GM21515 (cell line): ENCODE measurements around the gene SAGE1.
"Not testable (repeated sequence)": the region's sequence is repeated elsewhere in the genome, so short reads cannot be mapped to it uniquely, and the experiment has no call there.

Source experiments
- ATAC-seq: cut with Tn5 transposase; IDR thresholded peaks from one replicate; pipeline ENCODE4 v1.9.1; 2021; ENCODE audit not compliant: unreplicated experiment

The SAGE1 gene

DNA sequence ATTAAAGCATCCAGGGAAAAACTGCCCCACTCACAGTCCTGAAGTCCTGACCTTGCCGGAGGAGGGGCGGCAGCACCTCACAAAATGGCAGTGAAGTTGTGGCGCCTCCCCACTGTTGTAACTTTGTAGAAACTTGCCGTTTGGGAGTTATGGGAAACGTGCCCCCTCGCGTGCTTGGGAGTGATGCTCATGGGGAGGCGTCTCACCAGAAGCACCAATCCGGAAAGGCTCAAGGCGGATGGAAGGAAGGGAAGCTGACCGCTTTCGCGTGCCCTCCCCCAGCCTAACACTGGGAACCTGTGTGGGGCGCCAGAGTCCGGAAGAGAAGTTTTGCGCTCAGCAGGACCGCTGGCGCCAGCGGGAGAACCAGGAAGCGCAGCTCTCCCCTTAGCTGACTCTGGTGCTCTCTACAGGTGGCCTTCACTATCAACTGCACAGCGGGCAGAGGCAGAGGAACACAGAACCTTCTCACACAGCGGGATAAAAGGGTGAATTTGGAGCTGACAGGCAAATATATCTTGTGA is at the start of gene SAGE1, which contains the start of gene CT45A10:
Gene SAGE1, plus strand, starts transcription at position 423 of the 524 bp plus-strand sequence. CDS start 2,527 bp downstream, outside the sequence.
Gene CT45A10, minus strand, starts transcription at position 151 of the 524 bp plus-strand sequence. CDS start 8,100 bp downstream, outside the sequence.
- ATAC-seq, result no peak

GRCh38 chrX:135854438-135854837 is 39.1 kb upstream of the SAGE1 start, which contains the start of gene CT45A8:
CT45A8 (minus strand) TSS chrX:135854538; CDS start chrX:135850783, 3,755 bp downstream.
- ATAC-seq, result not testable (repeated sequence)

- not testable (repeated sequence) for ATAC-seq
These were observed 21.8 kb upstream of the SAGE1 start, which contains the start of gene CT45A9 for GRCh38 chrX:135871712-135872111. CT45A9 (minus strand) TSS chrX:135871812; CDS start chrX:135868061, 3,751 bp downstream.

- ATAC-seq, result not testable (repeated sequence)
These were observed 10.8 kb upstream of the SAGE1 start for GRCh38 chrX:135882741-135883140.

DNA sequence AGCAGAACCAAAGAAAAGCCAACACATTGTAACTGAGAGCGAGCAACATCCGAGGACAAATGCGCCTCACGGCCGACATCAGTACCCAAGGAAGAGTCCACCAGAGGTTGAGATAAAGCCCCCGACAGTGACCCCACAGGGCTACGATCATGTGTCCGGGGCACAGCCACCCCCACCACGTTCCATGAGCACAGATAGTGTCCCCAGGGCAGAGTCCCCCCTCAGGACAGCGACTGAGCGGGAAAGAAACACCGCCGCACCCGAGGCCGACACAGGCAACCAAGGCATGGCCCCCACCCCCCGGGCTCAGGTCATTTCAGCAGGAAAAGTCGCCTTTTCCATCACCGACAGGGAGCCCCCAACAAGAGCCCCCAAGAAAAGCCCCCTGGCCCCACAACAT is 5.3 kb upstream of the SAGE1 start:
- not testable (repeated sequence) for ATAC-seq

DNA sequence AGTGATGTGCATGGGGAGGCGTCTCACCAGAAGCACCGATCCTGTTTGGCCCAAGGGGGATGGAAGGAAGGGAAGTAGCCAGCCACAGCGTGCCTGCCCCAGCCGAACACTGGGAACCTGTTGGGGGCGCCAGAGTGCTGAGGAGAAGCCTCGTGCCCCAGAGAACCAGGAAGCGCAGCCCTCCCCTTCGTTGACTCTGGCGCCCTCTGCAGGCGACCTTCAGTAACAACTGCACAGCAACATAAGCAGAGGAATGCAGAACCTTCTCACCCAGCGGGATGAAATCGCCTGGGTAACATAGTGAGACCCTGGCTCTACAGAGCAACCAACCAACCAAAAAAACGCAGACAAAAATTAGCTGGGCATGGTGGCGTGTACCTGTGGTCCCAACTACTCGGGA is 4.5 kb upstream of the SAGE1 start:
- not testable (repeated sequence) for ATAC-seq

DNA sequence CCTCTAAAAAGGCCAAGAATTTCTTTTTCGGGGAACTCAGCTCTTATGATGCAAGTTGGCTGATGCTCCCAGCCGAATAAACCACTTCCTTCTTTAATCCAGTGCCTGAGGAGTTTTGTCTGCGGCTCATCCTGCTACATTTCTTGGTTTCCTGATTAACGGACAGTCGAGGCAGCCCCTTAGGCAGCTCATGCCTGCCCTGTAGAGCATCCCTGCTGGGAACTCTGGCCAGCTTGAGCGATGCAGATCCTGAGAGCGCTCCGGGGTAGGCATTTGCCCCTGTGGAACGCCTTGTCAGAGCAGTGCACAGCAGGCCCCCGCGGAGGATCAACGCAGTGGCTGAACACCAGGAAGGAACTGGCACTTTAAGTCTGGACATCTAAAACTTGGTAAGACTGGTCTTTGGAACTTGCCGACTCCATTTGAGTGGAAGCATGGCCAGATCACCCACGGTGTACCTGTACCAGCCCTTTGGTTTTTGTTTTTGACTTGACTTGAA is 3.4 kb upstream of the SAGE1 start:
- ATAC-seq, result no peak

DNA sequence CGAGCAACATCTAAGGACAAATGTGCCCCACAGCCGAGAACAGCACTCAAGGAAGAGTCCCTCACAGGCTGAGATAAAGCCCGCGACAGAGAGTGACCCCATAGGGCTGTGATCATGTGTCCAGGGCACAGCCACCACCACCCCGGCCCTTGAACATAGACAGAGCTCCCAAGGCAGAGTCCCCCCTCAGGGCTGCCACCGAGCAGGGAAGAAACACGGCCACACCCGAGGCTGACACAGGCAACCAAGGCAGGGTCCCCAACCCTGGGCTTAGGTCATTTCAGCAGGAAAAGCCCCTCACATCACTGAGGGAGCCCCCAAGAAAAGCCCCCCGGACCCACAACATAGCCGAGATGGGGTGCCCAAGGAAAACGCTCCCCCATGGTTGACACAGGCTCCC is 735 bp upstream of the SAGE1 start:
- ATAC-seq, result no peak

GRCh38 chrX:135910251-135910650 is 16.7 kb downstream of the SAGE1 start:
- ATAC-seq, result no peak

DNA sequence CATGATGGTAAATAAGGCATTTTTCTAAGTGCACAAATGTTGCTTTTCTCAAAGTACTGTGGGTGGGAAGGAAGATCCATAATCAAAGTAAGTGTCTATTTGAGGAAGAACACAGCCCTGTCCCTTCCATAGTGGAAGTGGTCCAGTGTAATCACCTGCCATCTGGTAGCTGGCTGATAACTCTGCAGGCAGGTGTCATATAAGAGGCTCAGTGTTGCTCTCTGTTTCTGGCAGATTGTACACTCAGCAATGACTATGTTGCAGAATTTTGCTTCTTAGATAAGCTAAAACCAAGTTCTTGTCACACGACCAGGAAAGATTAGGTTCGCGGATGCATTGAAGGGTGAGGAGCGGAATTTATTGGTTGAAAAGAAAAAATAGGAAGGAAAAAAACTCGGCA is 20.9 kb downstream of the SAGE1 start:
- no peak for ATAC-seq

DNA sequence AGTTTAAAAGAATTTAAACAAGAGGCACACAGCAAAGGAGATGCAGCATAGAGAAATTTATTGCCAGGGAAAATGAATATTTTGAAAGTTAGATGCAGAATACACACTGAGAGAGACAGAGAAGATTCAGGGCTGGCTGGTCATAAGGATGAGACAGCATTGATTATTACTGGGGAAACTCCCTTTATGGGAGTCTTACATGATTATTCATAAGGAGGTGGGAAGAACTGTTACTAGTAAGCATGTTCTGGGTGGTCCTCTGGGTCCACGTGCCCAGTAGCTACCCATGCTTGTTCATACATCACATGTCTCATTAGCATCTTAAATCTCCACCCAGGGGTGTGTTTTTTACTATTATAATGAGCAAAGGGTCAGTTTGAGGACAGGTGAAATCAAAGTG is 27.0 kb downstream of the SAGE1 start:
- ATAC-seq, result not testable (repeated sequence)

DNA sequence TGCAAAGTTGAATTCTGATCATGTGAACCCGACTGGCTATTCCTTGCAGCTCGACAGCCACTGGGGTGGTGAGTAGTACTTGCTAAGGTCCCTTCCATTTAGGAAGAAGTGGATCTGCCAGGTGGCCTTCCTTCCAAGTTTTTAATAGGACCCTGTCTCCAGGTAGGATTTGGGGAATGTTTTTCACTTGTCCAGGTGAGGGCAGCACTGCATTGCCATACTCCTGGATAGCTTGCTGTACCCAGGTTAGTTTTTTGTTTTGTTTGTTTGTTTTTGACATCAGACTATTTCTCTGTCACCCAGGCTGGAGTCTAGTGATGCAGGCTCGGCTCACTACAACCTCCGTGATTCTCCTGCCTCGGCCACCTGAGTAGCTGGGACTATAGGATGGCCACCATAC is 29.8 kb downstream of the SAGE1 start:
- no peak for ATAC-seq

GRCh38 chrX:135927897-135928296 is 34.4 kb downstream of the SAGE1 start:
- ATAC-seq, result no peak

DNA sequence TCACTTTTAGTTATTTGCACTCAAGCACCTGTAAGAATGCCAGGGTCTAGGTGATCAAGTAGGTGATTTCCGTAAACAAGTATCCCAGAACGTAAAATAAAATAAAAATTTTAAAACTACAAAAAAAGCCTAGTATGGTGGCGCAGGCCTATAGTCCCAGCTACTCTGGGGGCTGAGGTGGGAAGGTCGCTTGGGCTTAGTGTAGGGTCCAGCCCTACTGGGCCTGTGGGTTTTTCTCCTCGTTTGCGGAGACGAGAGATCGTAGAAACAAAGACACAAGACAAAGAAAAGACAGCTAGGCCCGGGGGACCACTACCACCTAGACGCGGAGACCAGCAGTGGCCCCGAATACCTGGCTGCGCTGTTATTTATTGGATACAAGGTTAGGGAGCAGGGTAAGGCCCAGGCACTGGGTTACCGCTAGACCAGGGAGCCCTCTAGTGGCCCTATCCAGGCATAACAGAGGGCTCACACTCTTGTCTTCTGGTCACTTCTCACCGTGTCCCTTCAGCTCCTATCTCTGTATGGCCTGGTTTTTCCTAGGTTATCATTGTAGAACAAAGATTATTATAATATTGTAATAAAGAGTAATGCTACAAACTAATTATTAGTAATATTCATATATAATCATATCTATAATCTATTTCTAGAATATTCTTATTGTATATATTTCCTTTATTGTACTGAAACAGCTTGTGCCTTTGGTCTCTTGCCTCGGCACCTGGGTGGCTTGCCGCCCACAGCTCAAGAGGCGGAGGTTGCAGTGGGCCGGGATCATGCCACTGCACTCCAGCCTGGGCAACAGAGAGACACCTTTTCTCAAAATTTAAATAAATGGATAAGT is 38.4 kb downstream of the SAGE1 start:
- no peak for ATAC-seq

DNA sequence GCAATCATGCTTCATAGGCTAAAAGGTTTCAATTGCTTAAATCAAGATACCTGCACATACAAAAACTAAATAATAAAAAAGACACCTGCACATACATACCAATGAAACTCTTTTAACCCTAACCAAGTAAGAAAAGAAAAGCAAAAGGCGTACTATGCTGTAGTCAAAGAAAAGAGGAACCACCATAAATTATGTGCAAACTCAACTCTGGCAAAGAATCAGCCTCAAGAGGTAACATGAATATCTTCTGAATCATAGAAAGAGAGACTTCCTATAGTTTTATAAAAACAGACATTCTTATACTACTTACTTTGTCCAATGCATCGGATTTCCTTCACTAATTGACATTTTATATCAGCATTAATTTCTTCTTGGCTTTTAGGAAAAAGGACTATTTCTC is 51.0 kb downstream of the SAGE1 start:
- no peak for ATAC-seq

- ATAC-seq, result no peak
These were observed 57.8 kb downstream of the SAGE1 start for GRCh38 chrX:135951291-135951690.
